ENCODE results near the gene SARS2. TPM values are rescaled to one million over a fixed set of nuclear protein-coding genes. Genes with fewer than 3 reads are reported as not detected.

The SARS2 gene
- total RNA-seq, 1 experiment from 2014 or later = 74.7 TPM

GRCh38 chr19:38971672-38972071, 41.1 kb upstream of the SARS2 start:
- ChIA-PET CTCF (interaction anchor here (0.9 kb wide), 1 partner anchor 10 kb away, joined by 5 read pairs; no protein-coding TSS in a partner anchor), POLR2A (no interaction called here)
- peaks cover 13% of the 10 kb centered on the region; the same call in 1 of the 2 replicates for H3K36me3 Mint-ChIP-seq
- ATAC-seq (no peak), DNase-seq (ENCODE audit: low spot score) (no peak)
- H3K4me1 Mint-ChIP-seq = peaks cover 15% of the 10 kb centered on the region
- H3K27ac Mint-ChIP-seq = no peak overlapping the region
- H3K4me3 Mint-ChIP-seq = no peak overlapping the region
- no peaks in the 10 kb centered on the region for H3K9me3 Mint-ChIP-seq
- TF ChIP-seq ZNF138 (CRISPR knock-in tag; conservative IDR thresholded peaks at IDR 0.05) (no peak), FOXK1 (CRISPR knock-in tag; IDR thresholded peaks at IDR 0.05) (no peak), SP1 (CRISPR knock-in tag; conservative IDR thresholded peaks at IDR 0.05) (no peak), CREB1 (CRISPR knock-in tag; IDR thresholded peaks at IDR 0.05) (no peak), NFYB (CRISPR knock-in tag; conservative IDR thresholded peaks at IDR 0.05; ENCODE audit: low read depth) (no peak), NR3C1 (CRISPR knock-in tag; conservative IDR thresholded peaks at IDR 0.05; ENCODE audit: low read depth) (no peak), ELF4 (CRISPR knock-in tag; IDR thresholded peaks at IDR 0.05; ENCODE audit: low read depth) (no peak), ZNF232 (CRISPR knock-in tag; IDR thresholded peaks at IDR 0.05) (no peak), HMGA2 (CRISPR knock-in tag; IDR thresholded peaks at IDR 0.05) (no peak), AR (CRISPR knock-in tag; IDR thresholded peaks at IDR 0.05) (no peak), TEAD1 (CRISPR knock-in tag; IDR thresholded peaks at IDR 0.05) (no peak), ARID4B (CRISPR knock-in tag; IDR thresholded peaks at IDR 0.05; ENCODE audit: borderline replicate concordance) (no peak), USF1 (CRISPR knock-in tag; IDR thresholded peaks at IDR 0.05) (no peak)
- H3K27me3 Mint-ChIP-seq (ENCODE audit: low read depth) = no peaks in the 10 kb centered on the region

- CTCF ChIA-PET = interaction anchor here (0.9 kb wide), 1 partner anchor 9 kb away, joined by 5 read pairs; no protein-coding TSS in a partner anchor
- H3K9me3 Mint-ChIP-seq = no peaks in the 10 kb centered on the region
- H3K4me1 Mint-ChIP-seq = peaks cover 9% of the 10 kb centered on the region
- H3K4me3 Mint-ChIP-seq = no peak overlapping the region
- TF ChIP-seq TEAD1 (CRISPR knock-in tag; IDR thresholded peaks at IDR 0.05) (no peak), HMGA2 (CRISPR knock-in tag; IDR thresholded peaks at IDR 0.05) (no peak), EMX1 (CRISPR knock-in tag; IDR thresholded peaks at IDR 0.05) (no peak), MAX (CRISPR knock-in tag; IDR thresholded peaks at IDR 0.05) (no peak), CREB1 (CRISPR knock-in tag; IDR thresholded peaks at IDR 0.05) (no peak), GTF2I (CRISPR knock-in tag; conservative IDR thresholded peaks at IDR 0.05) (no peak), MXD4 (CRISPR knock-in tag; IDR thresholded peaks at IDR 0.05; ENCODE audit: borderline replicate concordance) (no peak), CBFB (CRISPR knock-in tag; IDR thresholded peaks at IDR 0.05; ENCODE audit: low read depth) (no peak), GRHL2 (CRISPR knock-in tag; IDR thresholded peaks at IDR 0.05; ENCODE audit: insufficient replicate concordance, severe bottlenecking) (no peak), TEAD4 (CRISPR knock-in tag; IDR thresholded peaks at IDR 0.05) (no peak), ZNF425 (CRISPR knock-in tag; conservative IDR thresholded peaks at IDR 0.05) (no peak), ZNF121 (CRISPR knock-in tag; IDR thresholded peaks at IDR 0.05) (no peak)
- H3K27me3 Mint-ChIP-seq (ENCODE audit: low read depth) = no peaks in the 10 kb centered on the region
- POLR2A ChIA-PET = interaction anchor here (0.5 kb wide), 1 partner anchor 1761 kb away, joined by 3 read pairs; no protein-coding TSS in a partner anchor
- H3K36me3 Mint-ChIP-seq = peaks cover 18% of the 10 kb centered on the region; the same call in 1 of the 2 replicates
- peak overlapping the region; percentile 25; the same call in 1 of the 2 replicates for H3K27ac Mint-ChIP-seq
- DNase-seq (ENCODE audit: low spot score) (no peak), ATAC-seq (no peak)
Measured at GRCh38 chr19:38970664-38971532, 40.3 kb upstream of the SARS2 start.

All from WTC11 (cell line).